Measurements from ENCODE around the gene KCNG1. TPM values are rescaled to one million over a fixed set of nuclear protein-coding genes. Genes with fewer than 3 reads are reported as not detected.

The KCNG1 gene
- total RNA-seq, 1 donor from 2014 or later, result 3.6 TPM

GRCh38 chr20:50957798-50958614, 64.9 kb downstream of the KCNG1 start, which contains the start of gene DPM1:
Gene DPM1, minus strand, starts transcription at chr20:50958532. Its CDS starts 9 bp downstream, at chr20:50958523.
- peaks cover 19% of the 10 kb centered on the region for H3K4me1 Mint-ChIP-seq (ENCODE audit: low read depth, unreplicated experiment)
- no peak for TF ChIP-seq CTCF (IDR thresholded peaks at IDR 0.05; ENCODE audit: partially characterized antibody, unreplicated experiment)
- H3K27ac Mint-ChIP-seq (ENCODE audit: unreplicated experiment), result peak within 1 kb of the TSS; percentile 98
- H3K36me3 Mint-ChIP-seq (ENCODE audit: unreplicated experiment), result no peaks in the 10 kb centered on the region
- peak; percentile 84 for DNase-seq
- H3K9me3 Mint-ChIP-seq (ENCODE audit: unreplicated experiment), result peaks cover 1% of the 10 kb centered on the region
- H3K27me3 Mint-ChIP-seq (ENCODE audit: unreplicated experiment), result peaks cover 5% of the 10 kb centered on the region
- H3K4me3 Mint-ChIP-seq (ENCODE audit: unreplicated experiment), result peak within 1 kb of the TSS; percentile 97

- Mint-ChIP-seq H3K9me3 (ENCODE audit: unreplicated experiment) (peaks cover 1% of the 10 kb centered on the region), H3K27ac (ENCODE audit: unreplicated experiment) (peak overlapping the region; percentile 98), H3K4me3 (ENCODE audit: unreplicated experiment) (peak overlapping the region; percentile 97), H3K27me3 (ENCODE audit: unreplicated experiment) (peaks cover 5% of the 10 kb centered on the region), H3K36me3 (ENCODE audit: unreplicated experiment) (no peaks in the 10 kb centered on the region), H3K4me1 (ENCODE audit: low read depth, unreplicated experiment) (peaks cover 19% of the 10 kb centered on the region)
- DNase-seq, result no peak
- no peak for TF ChIP-seq CTCF (IDR thresholded peaks at IDR 0.05; ENCODE audit: partially characterized antibody, unreplicated experiment)
These were observed 65.6 kb downstream of the KCNG1 start for GRCh38 chr20:50957276-50957675.

GRCh38 chr20:50953821-50954220, 69.1 kb downstream of the KCNG1 start:
- no peak for TF ChIP-seq CTCF (IDR thresholded peaks at IDR 0.05; ENCODE audit: partially characterized antibody, unreplicated experiment)
- no peak for DNase-seq
- Mint-ChIP-seq H3K4me3 (ENCODE audit: unreplicated experiment) (no peak overlapping the region), H3K27ac (ENCODE audit: unreplicated experiment) (no peak overlapping the region), H3K36me3 (ENCODE audit: unreplicated experiment) (no peaks in the 10 kb centered on the region), H3K27me3 (ENCODE audit: unreplicated experiment) (peaks cover 5% of the 10 kb centered on the region), H3K4me1 (ENCODE audit: low read depth, unreplicated experiment) (peaks cover 16% of the 10 kb centered on the region), H3K9me3 (ENCODE audit: unreplicated experiment) (peaks cover 1% of the 10 kb centered on the region)

Other genes with a start within 250 kb of the KCNG1 start
- gene BCAS4, start 228.0 kb downstream of the KCNG1 start, total RNA-seq (ENCODE audit: unreplicated experiment), result 5.5 TPM
- gene ADNP, start 91.7 kb downstream of the KCNG1 start, total RNA-seq (ENCODE audit: unreplicated experiment), result 139 TPM
- gene DPM1, start 64.6 kb downstream of the KCNG1 start, total RNA-seq (ENCODE audit: unreplicated experiment), result 31.9 TPM
- 4.1 TPM for gene MOCS3, start 64.3 kb downstream of the KCNG1 start, total RNA-seq (ENCODE audit: unreplicated experiment)

Data from glutamatergic neuron (in vitro differentiated cells).